ENCODE measurements around the gene MDK. TPM values are rescaled to one million over a fixed set of nuclear protein-coding genes. Genes with fewer than 3 reads are reported as not detected.

The MDK gene
- total RNA-seq, 1 donor from 2014 or later: 2,040 TPM

DNA sequence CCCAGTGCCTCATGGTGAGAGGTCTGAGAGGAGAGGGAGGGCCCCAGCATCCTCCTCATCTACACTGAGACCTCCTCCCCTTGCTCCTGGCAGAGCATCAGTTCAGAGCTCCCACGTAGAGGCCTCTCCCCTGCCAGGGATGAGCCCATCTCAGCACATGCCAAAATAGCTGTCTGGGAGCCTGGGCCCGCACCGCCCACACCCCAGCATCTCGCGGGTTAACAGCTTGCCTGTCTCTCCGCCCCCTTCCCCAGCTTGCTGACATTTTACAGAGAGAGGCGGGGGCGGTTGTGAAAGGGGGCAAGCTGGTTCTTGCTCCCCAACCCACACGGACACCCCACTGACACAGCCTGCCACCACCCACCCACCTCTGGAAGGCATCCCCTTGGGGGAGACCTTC, 27.8 kb upstream of the MDK start:
- DNase-seq (ENCODE audit: low spot score, unreplicated experiment): no peak
- no peak overlapping the region for H3K4me3 Mint-ChIP-seq (ENCODE audit: low read depth)
- H3K36me3 Mint-ChIP-seq (ENCODE audit: insufficient read depth): no peaks in the 10 kb centered on the region
- no peaks in the 10 kb centered on the region for H3K9me3 Mint-ChIP-seq (ENCODE audit: low read depth)
- TF ChIP-seq, protein P1, sequence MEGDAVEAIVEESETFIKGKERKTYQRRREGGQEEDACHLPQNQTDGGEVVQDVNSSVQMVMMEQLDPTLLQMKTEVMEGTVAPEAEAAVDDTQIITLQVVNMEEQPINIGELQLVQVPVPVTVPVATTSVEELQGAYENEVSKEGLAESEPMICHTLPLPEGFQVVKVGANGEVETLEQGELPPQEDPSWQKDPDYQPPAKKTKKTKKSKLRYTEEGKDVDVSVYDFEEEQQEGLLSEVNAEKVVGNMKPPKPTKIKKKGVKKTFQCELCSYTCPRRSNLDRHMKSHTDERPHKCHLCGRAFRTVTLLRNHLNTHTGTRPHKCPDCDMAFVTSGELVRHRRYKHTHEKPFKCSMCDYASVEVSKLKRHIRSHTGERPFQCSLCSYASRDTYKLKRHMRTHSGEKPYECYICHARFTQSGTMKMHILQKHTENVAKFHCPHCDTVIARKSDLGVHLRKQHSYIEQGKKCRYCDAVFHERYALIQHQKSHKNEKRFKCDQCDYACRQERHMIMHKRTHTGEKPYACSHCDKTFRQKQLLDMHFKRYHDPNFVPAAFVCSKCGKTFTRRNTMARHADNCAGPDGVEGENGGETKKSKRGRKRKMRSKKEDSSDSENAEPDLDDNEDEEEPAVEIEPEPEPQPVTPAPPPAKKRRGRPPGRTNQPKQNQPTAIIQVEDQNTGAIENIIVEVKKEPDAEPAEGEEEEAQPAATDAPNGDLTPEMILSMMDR (IDR thresholded peaks at IDR 0.05; ENCODE audit: unreplicated experiment): no peak
- peaks cover 19% of the 10 kb centered on the region for H3K4me1 Mint-ChIP-seq (ENCODE audit: low read depth)
- no peaks in the 10 kb centered on the region for H3K27me3 Mint-ChIP-seq
- H3K27ac Mint-ChIP-seq: no peak overlapping the region

DNA sequence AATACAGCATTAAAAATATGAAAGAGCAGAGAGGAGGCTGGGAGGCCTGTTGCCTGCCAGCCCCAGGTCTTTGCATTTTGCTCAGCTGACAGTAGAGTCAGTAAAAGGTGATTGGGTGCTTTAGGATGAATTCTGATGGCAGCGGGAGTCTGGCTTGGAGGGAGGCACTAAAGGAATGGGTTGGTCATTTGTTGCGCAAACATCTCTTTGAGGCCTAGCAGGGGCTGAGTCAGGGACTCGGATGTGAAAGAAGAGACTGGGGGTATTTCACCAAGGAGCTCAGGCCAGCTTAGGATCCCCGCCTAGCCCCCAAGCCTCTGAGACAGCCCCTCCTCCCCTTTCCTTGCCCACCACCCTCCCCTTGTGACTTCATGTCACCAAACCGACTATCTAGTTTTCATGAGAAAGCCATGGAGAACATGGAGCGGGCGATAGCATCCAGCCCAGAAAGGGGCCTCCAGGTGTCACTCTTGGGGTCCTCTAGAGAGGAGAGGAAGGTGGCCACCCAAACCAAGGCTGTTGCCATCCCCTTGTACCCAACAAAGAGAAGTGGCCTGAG, 24.5 kb upstream of the MDK start:
- Mint-ChIP-seq H3K36me3 (ENCODE audit: insufficient read depth) (no peaks in the 10 kb centered on the region), H3K4me3 (ENCODE audit: low read depth) (no peak overlapping the region), H3K4me1 (ENCODE audit: low read depth) (peaks cover 14% of the 10 kb centered on the region), H3K9me3 (ENCODE audit: low read depth) (no peaks in the 10 kb centered on the region), H3K27me3 (no peaks in the 10 kb centered on the region), H3K27ac (no peak overlapping the region)
- TF ChIP-seq, protein P1 (IDR thresholded peaks at IDR 0.05; ENCODE audit: unreplicated experiment): no peak
- no peak for DNase-seq (ENCODE audit: low spot score, unreplicated experiment)

DNA sequence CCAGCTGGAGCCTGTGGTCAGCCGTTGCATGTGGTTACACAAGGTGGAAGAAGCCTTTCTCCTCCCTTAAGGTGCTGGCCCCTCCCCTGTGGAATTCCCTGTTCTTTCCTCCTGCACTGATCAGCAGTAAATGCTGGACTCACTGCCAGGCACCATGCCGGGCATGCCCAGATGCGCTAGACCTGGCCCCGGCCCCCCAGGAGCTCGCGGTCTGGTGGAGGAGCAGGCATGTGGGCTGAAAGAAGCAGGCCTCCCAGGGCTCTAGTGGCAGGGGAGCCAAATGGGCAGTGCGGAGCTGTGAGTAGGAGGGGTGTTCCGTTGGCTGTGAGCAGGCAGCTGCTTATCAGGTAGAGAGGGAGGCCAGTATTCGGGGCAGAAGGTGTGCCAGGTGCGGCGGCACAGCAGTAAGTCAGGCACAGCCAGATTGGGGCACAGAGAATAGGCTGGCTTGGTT, 24.0 kb upstream of the MDK start:
- peaks cover 14% of the 10 kb centered on the region for H3K4me1 Mint-ChIP-seq (ENCODE audit: low read depth)
- no peaks in the 10 kb centered on the region for H3K27me3 Mint-ChIP-seq
- DNase-seq (ENCODE audit: low spot score, unreplicated experiment): no peak
- no peaks in the 10 kb centered on the region for H3K36me3 Mint-ChIP-seq (ENCODE audit: insufficient read depth)
- H3K27ac Mint-ChIP-seq: peak overlapping the region; percentile 92
- no peak overlapping the region for H3K4me3 Mint-ChIP-seq (ENCODE audit: low read depth)
- TF ChIP-seq, protein P1 (IDR thresholded peaks at IDR 0.05; ENCODE audit: unreplicated experiment): no peak
- no peaks in the 10 kb centered on the region for H3K9me3 Mint-ChIP-seq (ENCODE audit: low read depth)

DNA sequence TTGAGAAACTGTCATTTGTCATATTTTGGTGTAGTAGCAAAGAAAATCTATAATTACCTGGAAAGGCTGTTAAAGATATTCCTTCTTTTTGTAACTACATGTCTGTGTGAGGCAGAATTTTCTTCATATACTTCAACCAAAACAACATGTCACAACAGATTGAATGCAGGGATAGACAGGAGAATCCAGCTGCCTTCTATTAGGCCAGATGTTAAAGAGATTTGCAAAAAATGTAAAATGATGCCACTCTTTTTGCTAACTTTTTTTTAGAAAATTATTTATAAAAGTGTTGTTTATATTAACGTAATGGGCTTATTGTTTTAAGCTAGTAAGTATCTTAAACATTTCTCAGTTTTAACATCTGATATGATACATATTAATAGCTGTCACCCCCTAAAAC, 21.5 kb upstream of the MDK start:
- Mint-ChIP-seq H3K27ac (no peak overlapping the region), H3K27me3 (no peaks in the 10 kb centered on the region), H3K4me3 (ENCODE audit: low read depth) (no peak overlapping the region), H3K4me1 (ENCODE audit: low read depth) (peaks cover 12% of the 10 kb centered on the region), H3K36me3 (ENCODE audit: insufficient read depth) (no peaks in the 10 kb centered on the region), H3K9me3 (ENCODE audit: low read depth) (no peaks in the 10 kb centered on the region)
- TF ChIP-seq, protein P1 (IDR thresholded peaks at IDR 0.05; ENCODE audit: unreplicated experiment): no peak
- no peak for DNase-seq (ENCODE audit: low spot score, unreplicated experiment)

DNA sequence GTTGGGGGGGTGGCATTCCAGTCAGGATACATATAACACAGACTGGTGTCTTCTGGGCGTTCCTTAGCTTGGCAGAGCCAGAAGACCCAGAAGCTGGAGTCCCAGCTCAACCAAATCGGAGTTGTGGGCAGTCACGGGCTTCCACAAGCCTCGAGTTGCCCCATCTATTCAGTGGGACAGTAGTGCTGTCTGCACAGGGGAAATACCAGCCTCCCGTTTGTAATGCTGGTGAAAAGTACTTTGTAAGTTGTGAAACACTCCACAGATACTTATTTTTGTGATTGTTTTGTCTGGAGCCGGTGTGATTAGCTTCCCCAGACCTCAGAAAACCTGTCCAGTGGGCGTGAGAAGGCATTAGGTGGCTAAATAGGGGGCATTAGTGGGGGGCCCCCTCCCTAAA, 20.6 kb upstream of the MDK start:
- H3K27ac Mint-ChIP-seq: peak overlapping the region; percentile 67
- H3K4me1 Mint-ChIP-seq (ENCODE audit: low read depth): peaks cover 12% of the 10 kb centered on the region
- no peak overlapping the region for H3K4me3 Mint-ChIP-seq (ENCODE audit: low read depth)
- no peaks in the 10 kb centered on the region for H3K9me3 Mint-ChIP-seq (ENCODE audit: low read depth)
- no peaks in the 10 kb centered on the region for H3K27me3 Mint-ChIP-seq
- DNase-seq (ENCODE audit: low spot score, unreplicated experiment): no peak
- no peaks in the 10 kb centered on the region for H3K36me3 Mint-ChIP-seq (ENCODE audit: insufficient read depth)
- TF ChIP-seq, protein P1 (IDR thresholded peaks at IDR 0.05; ENCODE audit: unreplicated experiment): no peak

Data from progenitor cell of endocrine pancreas (in vitro differentiated cells).